ENCODE results near the gene MED15.

DNA sequence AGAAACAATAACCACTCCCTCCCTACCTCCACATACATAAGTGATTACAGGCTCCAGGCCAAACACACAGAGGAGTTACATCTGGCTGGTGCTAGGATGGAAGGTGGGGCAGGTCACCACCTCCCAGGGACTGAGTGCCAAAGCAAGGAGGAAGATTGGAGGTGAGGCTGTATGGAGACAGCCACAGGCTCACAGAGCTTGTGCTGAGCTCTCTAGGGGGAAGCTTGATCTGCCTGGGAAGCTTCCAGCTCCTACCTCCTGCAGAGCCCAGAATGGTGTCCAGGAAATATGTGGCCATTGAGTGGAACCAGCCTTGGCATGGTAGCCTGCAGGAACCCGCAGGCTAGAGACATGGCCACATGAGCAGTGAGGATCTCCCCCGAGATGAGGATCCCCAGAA is 3.6 kb upstream of the MED15 start:
- TF ChIP-seq, protein P1, sequence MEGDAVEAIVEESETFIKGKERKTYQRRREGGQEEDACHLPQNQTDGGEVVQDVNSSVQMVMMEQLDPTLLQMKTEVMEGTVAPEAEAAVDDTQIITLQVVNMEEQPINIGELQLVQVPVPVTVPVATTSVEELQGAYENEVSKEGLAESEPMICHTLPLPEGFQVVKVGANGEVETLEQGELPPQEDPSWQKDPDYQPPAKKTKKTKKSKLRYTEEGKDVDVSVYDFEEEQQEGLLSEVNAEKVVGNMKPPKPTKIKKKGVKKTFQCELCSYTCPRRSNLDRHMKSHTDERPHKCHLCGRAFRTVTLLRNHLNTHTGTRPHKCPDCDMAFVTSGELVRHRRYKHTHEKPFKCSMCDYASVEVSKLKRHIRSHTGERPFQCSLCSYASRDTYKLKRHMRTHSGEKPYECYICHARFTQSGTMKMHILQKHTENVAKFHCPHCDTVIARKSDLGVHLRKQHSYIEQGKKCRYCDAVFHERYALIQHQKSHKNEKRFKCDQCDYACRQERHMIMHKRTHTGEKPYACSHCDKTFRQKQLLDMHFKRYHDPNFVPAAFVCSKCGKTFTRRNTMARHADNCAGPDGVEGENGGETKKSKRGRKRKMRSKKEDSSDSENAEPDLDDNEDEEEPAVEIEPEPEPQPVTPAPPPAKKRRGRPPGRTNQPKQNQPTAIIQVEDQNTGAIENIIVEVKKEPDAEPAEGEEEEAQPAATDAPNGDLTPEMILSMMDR (IDR thresholded peaks at IDR 0.05) = no peak
- TF ChIP-seq POLR2A (IDR thresholded peaks at IDR 0.05) = no peak

Measured in lower leg skin (tissue), 3 donors.